WTC11 (cell line): ENCODE measurements around the gene CACNA2D1.

ENCODE experiments used
- AR ChIP-seq: fragments of 250-450 bp; sonication (Bioruptor Pico); IDR thresholded peaks from 2 replicates; pipeline ENCODE4 v1.9.0; 2021; ENCODE audit warnings: mild to moderate bottlenecking
- ATF1 ChIP-seq: sonication (generic); formaldehyde crosslinking; IDR thresholded peaks from 2 replicates; pipeline ENCODE4 v1.8.1; 2023; ENCODE audit warnings: mild to moderate bottlenecking, moderate library complexity, missing genetic modification reagents
- CREB1 ChIP-seq: sonication (generic); formaldehyde crosslinking; IDR thresholded peaks from 2 replicates; pipeline ENCODE4 v1.8.0; 2023; ENCODE audit warnings: mild to moderate bottlenecking, missing genetic modification reagents
- CTCF ChIP-seq: fragments of 200-600 bp; IDR thresholded peaks from 2 replicates; pipeline ENCODE4 v1.8.0; 2022; ENCODE audit warnings: antibody characterized with exemption
- E2F1 ChIP-seq: sonication (generic); formaldehyde crosslinking; IDR thresholded peaks from 2 replicates; pipeline ENCODE4 v1.8.0; 2022; ENCODE audit warnings: mild to moderate bottlenecking, missing genetic modification reagents
- FOXJ3 ChIP-seq: sonication (generic); formaldehyde crosslinking; IDR thresholded peaks from 2 replicates; pipeline ENCODE4 v1.9.0; 2021; ENCODE audit warnings: missing genetic modification reagents, mild to moderate bottlenecking, borderline replicate concordance
- FOXP1 ChIP-seq: sonication (generic); formaldehyde crosslinking; IDR thresholded peaks from 2 replicates; pipeline ENCODE4 v1.8.0; 2022; ENCODE audit warnings: missing genetic modification reagents, mild to moderate bottlenecking, moderate library complexity, borderline replicate concordance
- FOXP4 ChIP-seq: sonication (generic); formaldehyde crosslinking; IDR thresholded peaks from 2 replicates; pipeline ENCODE4 v1.8.0; 2022; ENCODE audit warnings: mild to moderate bottlenecking, missing genetic modification reagents
- HMGXB4 ChIP-seq: sonication (generic); formaldehyde crosslinking; IDR thresholded peaks from 2 replicates; pipeline ENCODE4 v1.8.1; 2023; ENCODE audit warnings: mild to moderate bottlenecking, moderate library complexity, missing genetic modification reagents
- SMAD3 ChIP-seq: sonication (generic); formaldehyde crosslinking; IDR thresholded peaks from 2 replicates; pipeline ENCODE4 v1.8.0; 2022; ENCODE audit warnings: missing genetic modification reagents, mild to moderate bottlenecking, borderline replicate concordance
- USF1 ChIP-seq: sonication (generic); formaldehyde crosslinking; IDR thresholded peaks from 2 replicates; pipeline ENCODE4 v1.8.0; 2022; ENCODE audit warnings: mild to moderate bottlenecking, missing genetic modification reagents
- ZNF425 ChIP-seq: fragments of 250-450 bp; sonication (Bioruptor Pico); conservative IDR thresholded peaks from 2 replicates; pipeline ENCODE4 v1.9.0; 2021; ENCODE audit warnings: mild to moderate bottlenecking

DNA sequence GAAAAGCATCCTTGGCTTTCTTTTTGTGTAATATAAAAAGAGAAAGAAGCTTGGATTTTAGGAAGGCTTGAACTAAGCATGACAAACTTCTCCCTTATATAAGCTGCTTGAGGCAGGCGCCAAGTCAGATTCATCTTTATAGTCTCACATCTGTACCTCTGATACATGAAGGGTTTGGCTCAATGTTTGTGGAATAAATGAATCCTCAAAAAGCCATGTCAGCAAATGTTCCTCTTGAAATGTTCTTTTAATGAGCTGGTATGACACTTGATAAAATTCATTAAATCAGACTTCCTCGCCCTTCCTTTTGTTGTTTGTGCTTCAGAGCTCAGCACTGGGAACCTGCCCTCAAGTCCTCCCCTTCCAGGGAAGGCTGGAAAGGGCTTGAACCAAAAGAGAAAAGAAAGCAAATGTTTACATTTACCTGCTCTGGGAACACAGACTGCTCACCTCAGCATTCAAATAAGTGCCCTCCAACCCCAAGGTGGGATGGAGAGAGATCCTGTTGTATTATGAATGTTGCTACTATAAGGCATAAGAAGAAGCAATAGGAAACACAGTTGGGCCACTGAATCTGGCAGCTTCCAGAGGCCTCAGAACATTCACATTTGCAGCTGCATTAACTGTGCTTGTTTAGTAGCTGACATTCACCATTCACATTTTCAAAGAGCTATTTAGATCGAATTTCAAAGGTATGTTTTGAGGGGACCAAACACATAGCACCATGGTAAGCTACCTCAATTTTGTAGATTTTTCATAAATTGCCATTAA, 212.6 kb downstream of the CACNA2D1 start:
- TF ChIP-seq CREB1 (CRISPR knock-in tag) = no peak
- TF ChIP-seq E2F1 (CRISPR knock-in tag) = no peak
- no peak for TF ChIP-seq FOXP4 (CRISPR knock-in tag)
- TF ChIP-seq CTCF = no peak
- no peak for TF ChIP-seq FOXP1 (CRISPR knock-in tag)
- no peak for TF ChIP-seq USF1 (CRISPR knock-in tag)
- no peak for TF ChIP-seq SMAD3 (CRISPR knock-in tag)
- TF ChIP-seq ZNF425 (CRISPR knock-in tag) = no peak
- no peak for TF ChIP-seq AR (CRISPR knock-in tag)
- TF ChIP-seq ATF1 (CRISPR knock-in tag) = no peak
- TF ChIP-seq FOXJ3 (CRISPR knock-in tag) = no peak
- no peak for TF ChIP-seq HMGXB4 (CRISPR knock-in tag)
